Suprapubic skin (tissue), 3 donors: ENCODE results near the gene ZNF157.

Source experiments
- CTCF ChIP-seq, 2 donors: fragments of 200-600 bp in 1 of 2; fragments of 450-650 bp in 1 of 2; sonication (generic) in 1 of 2; IDR thresholded peaks; one replicate each; pipeline ENCODE4 v1.5.1; 2016 to 2019; ENCODE audit warnings: antibody characterized with exemption in 2 of 2, mild to moderate bottlenecking in 1 of 2, moderate library complexity in 1 of 2
- POLR2A ChIP-seq, 2 donors: fragments of 450-650 bp; IDR thresholded peaks; one replicate each; pipeline ENCODE4 v1.6.1; 2017; ENCODE audit warnings: antibody characterized with exemption in 2 of 2, mild to moderate bottlenecking in 2 of 2, moderate library complexity in 2 of 2

- no peak for TF ChIP-seq POLR2A (IDR thresholded peaks at IDR 0.05)
- TF ChIP-seq CTCF (IDR thresholded peaks at IDR 0.05): no peak
Measured at GRCh38 chrX:47380268-47380667, 9.9 kb downstream of the ZNF157 start.
